Activated CD4-positive, alpha-beta memory T cell treated with anti-CD3 and anti-CD28 coated beads for 36 hours (primary cell): Measurements from ENCODE around the gene SLCO2A1. TPM values are rescaled to one million over a fixed set of nuclear protein-coding genes. Genes with fewer than 3 reads are reported as not detected.

Experiments used
- CTCF ChIA-PET: fragments of 350-600 bp; sonication (Branson Sonifier 250); formaldehyde crosslinking; loops from one replicate; lab custom pipeline; 2021; ENCODE audit warnings: antibody characterized with exemption, inconsistent platforms; lab: Charles Lee
- POLR2A ChIA-PET: fragments of 350-600 bp; sonication (Branson Sonifier 250); formaldehyde crosslinking; loops from one replicate; lab custom pipeline; 2021; ENCODE audit warnings: antibody characterized with exemption; lab: Charles Lee
- DNase-seq: peaks from one replicate; pipeline ENCODE4 v3.0.0-alpha.2; 2020
- H3K27ac Mint-ChIP-seq: one replicate; pipeline ENCODE4 v1.8.0; 2021; ENCODE audit warnings: mixed read lengths
- H3K27me3 Mint-ChIP-seq: one replicate; pipeline ENCODE4 v1.8.0; 2021; ENCODE audit warnings: mixed read lengths
- H3K36me3 Mint-ChIP-seq: one replicate; pipeline ENCODE4 v1.8.0; 2021; ENCODE audit warnings: mixed read lengths
- H3K4me1 Mint-ChIP-seq: one replicate; pipeline ENCODE4 v1.8.0; 2021; ENCODE audit warnings: low read depth, mixed read lengths
- H3K4me3 Mint-ChIP-seq: one replicate; pipeline ENCODE4 v1.8.0; 2021; ENCODE audit warnings: mild to moderate bottlenecking, mixed read lengths
- H3K9me3 Mint-ChIP-seq: one replicate; pipeline ENCODE4 v1.8.0; 2021; ENCODE audit warnings: mixed read lengths
- intact Hi-C: fragments of 100-400 bp; cut with micrococcal nuclease; formaldehyde crosslinking; loops from one replicate; pipeline ENCODE4 v1.15.1; 2023
- total RNA-seq, 2 experiments: library from RNA; stranded (reverse); gene quantifications; one replicate each; pipeline ENCODE4 v1.2.3, GENCODE V29; 2021

The SLCO2A1 gene
- total RNA-seq, 2 experiments from 2014 or later: not detected

DNA sequence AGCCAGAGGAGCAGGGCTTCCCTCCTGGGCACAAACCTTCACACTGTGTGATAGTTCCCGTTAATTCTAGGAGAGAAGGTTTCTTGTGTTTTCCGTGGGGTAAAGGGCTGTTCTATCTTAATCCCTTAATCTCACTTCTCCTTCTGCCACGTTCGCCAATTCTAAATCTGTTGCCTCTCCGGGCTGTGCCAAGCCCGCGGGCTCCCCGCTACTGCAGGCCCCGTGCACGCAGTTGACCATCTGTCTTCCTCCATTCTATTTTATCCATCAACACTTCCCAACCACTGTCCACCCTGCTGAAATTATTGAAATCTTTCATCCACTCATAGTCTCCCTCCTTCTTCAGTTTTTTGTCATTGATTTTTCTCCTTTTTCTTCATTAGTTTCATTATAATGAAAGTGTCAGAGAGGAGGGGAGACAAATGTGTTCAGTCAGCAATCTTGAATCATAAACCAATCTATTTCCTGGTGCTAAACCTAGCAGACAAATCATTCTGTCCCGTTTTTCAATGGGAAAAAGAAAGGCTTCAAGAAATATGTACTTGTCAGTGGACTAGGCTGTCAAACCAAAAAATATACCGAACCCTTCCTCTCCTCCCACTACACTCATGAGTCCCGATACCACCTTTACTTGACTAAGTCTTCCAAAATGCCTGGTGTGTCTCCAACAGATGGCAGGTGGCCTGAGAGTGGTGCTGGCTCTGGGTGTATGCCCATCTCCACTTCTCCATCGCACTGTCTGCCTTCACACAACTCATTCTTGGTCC is 39.6 kb downstream of the SLCO2A1 start:
- Mint-ChIP-seq H3K27ac (no peak overlapping the region), H3K9me3 (no peaks in the 10 kb centered on the region), H3K27me3 (peaks cover 5% of the 10 kb centered on the region), H3K36me3 (no peaks in the 10 kb centered on the region), H3K4me1 (no peaks in the 10 kb centered on the region), H3K4me3 (no peak overlapping the region)
- CTCF ChIA-PET: no interaction called here
- POLR2A ChIA-PET: no interaction called here
- no peak for DNase-seq
- intact Hi-C loops: no loop called here

DNA sequence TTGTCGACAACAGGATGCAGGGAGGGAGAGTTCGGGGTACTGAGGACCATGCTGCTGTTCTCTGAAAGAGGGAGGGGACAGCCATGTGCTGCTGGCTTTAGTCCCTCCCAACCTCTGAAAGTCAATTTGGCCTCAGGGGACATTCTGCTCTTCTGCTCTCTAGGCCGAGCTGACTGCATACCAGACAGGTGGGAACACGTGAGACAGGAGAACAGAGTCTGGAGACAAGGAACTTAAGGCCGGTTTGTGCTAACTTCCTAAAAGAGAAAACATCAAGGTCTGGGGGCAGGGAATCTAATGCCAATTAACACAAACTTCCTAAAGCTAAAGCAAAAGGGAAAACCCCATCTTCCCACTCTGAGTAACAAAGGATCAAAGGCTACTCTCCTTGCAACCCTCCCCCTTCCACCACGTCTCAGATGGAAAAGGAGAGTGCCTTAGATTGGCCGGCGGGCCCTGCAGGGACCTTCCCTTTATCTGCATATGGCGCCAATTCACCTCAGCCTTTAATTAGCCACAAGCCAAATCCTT is 41.0 kb downstream of the SLCO2A1 start:
- intact Hi-C loops: no loop called here
- POLR2A ChIA-PET: no interaction called here
- Mint-ChIP-seq H3K4me1 (no peaks in the 10 kb centered on the region), H3K36me3 (no peaks in the 10 kb centered on the region), H3K9me3 (no peaks in the 10 kb centered on the region), H3K4me3 (no peak overlapping the region), H3K27me3 (peaks cover 3% of the 10 kb centered on the region), H3K27ac (no peak overlapping the region)
- no peak for DNase-seq
- CTCF ChIA-PET: no interaction called here

DNA sequence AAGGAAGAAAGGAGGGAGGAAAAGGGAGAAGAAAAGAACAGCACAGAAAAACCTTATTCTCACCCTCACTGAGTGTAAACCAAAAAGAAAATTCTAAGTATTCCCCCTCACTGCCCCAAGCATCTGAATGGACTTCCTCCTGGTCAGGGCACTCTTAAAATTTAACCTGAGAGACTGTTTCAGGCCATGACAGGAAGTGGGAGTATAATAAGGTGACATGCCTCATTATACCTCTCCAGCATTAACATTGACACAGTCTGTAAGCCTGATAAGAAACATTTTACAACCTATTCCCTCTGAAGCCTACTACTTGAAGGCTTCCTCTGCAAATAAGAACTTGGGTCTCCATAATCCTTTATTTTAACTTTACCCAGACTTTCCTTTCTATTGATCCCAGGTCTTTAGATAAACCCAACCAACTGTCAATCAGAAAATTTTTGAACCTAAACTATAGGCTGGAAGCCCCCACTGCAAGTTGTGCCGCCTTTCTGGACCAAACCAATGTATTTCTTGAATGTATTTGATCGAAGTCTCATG is 41.7 kb downstream of the SLCO2A1 start:
- no peak for DNase-seq
- no peaks in the 10 kb centered on the region for H3K4me1 Mint-ChIP-seq
- no peaks in the 10 kb centered on the region for H3K9me3 Mint-ChIP-seq
- H3K27me3 Mint-ChIP-seq: peaks cover 1% of the 10 kb centered on the region
- CTCF ChIA-PET: no interaction called here
- no peaks in the 10 kb centered on the region for H3K36me3 Mint-ChIP-seq
- no peak overlapping the region for H3K27ac Mint-ChIP-seq
- no peak overlapping the region for H3K4me3 Mint-ChIP-seq
- intact Hi-C loops: no loop called here
- POLR2A ChIA-PET: no interaction called here

DNA sequence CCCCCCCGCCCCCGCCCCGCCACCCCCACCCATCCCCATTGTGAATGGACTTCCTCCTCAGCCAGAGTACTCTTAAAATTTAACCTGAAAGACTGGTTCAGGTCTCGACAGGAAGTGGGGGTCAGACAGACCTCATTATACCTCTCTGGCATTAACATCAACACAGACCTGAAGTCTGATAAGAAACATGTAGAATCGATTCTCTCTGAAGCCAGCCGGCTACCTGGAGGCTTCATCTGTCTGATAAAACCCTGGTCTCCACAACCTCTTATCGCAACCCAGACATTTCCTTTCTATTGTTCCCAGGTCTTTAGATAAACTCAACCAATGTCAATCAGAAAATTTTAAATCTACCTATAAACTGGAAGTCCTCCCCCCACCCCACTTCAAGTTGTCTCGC is 42.6 kb downstream of the SLCO2A1 start:
- H3K4me1 Mint-ChIP-seq: no peaks in the 10 kb centered on the region
- H3K27ac Mint-ChIP-seq: no peak overlapping the region
- H3K36me3 Mint-ChIP-seq: no peaks in the 10 kb centered on the region
- POLR2A ChIA-PET: no interaction called here
- H3K4me3 Mint-ChIP-seq: no peak overlapping the region
- CTCF ChIA-PET: no interaction called here
- DNase-seq: no peak
- H3K9me3 Mint-ChIP-seq: no peaks in the 10 kb centered on the region
- intact Hi-C loops: no loop called here
- H3K27me3 Mint-ChIP-seq: peaks cover 1% of the 10 kb centered on the region

DNA sequence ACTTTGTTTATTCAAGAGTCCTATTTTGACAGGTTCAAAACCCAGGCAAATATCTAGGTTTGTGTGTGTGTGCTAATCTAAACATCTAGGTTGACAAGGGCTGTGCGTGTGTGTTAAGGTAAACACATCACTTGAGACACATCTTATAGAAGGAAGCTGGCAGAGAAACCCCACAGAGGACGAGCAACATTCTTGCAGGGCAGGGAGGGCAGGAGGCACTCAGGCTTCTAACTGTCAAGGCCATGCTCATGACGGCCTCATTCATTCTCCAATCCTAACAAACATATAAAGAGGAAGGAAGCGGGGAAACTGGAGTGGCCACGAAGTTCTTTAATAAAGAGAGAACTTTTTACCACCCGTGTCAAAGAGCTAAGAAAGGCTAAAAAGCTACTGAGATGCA is 43.4 kb downstream of the SLCO2A1 start:
- DNase-seq: no peak
- POLR2A ChIA-PET: no interaction called here
- H3K27ac Mint-ChIP-seq: no peak overlapping the region
- intact Hi-C loops: no loop called here
- no peak overlapping the region for H3K4me3 Mint-ChIP-seq
- peaks cover 1% of the 10 kb centered on the region for H3K27me3 Mint-ChIP-seq
- H3K36me3 Mint-ChIP-seq: no peaks in the 10 kb centered on the region
- CTCF ChIA-PET: no interaction called here
- H3K4me1 Mint-ChIP-seq: no peaks in the 10 kb centered on the region
- H3K9me3 Mint-ChIP-seq: no peaks in the 10 kb centered on the region

DNA sequence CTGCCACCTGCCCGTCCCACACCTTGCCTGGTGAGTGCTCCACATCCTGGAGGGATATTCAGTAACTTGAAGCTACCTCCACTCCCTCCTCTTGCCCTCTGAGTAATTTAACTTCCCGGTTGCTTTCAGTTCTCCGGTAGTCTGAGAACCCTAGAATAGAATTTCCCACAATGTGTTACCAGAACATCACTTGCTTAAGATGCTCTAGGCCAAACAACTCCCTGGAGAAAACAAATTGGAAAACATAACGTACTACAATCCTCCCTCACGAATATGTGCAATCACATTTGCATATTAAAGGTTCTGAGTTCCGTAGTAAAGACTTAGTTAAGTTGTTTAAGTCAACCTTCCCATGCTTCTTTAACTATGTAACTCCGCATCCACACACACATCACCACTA is 44.8 kb downstream of the SLCO2A1 start:
- Mint-ChIP-seq H3K9me3 (no peaks in the 10 kb centered on the region), H3K27ac (no peak overlapping the region), H3K27me3 (peaks cover 1% of the 10 kb centered on the region), H3K4me3 (no peak overlapping the region), H3K4me1 (no peaks in the 10 kb centered on the region), H3K36me3 (no peaks in the 10 kb centered on the region)
- POLR2A ChIA-PET: no interaction called here
- intact Hi-C loops: no loop called here
- CTCF ChIA-PET: no interaction called here
- DNase-seq: no peak

DNA sequence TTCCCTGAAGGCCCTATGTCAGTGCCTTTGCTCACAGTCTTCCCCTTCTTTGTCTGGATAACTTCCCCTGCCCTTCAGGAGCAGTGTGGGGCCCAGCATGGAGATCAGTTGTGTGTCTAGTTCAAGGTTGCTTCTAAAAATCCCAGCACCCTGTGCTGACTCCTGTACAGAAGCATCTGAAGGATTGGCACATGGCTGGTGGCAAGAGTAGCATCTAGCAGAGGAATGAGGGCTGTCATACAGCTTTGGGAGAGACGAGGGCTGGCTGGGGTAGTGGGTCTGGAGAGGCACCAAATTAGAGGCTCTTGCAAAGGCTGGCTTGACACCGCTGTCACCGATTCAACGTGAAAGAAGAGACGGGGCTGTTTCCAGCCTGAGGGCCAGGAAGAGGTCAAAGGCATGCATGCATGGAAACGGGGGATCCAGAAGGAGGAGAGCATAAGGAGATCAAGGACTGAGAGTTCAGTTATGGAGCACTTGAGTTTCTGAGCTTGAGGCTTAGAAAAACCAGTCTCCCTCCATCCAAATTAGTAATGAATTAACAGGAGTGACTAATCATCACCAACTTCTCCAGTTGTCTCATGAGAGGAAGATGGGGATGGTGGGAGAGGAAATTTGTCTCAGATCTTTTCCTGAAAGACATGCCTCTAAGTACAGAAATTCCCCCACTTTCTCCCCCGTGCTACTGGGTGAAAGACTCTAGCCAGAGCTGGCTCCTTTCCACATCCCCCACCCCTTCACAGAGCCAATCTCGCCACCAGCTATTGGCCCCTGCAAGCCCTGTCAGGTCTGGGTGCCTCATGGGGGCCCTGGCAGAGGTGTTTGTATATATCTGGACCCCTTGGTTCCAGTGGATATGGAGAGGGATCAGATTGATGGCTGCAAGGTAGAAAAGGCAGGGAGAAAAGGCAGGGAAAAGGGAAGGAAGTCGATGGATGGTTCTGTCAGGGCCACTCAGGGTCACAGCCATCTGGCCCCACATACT is 45.9 kb downstream of the SLCO2A1 start:
- CTCF ChIA-PET: no interaction called here

DNA sequence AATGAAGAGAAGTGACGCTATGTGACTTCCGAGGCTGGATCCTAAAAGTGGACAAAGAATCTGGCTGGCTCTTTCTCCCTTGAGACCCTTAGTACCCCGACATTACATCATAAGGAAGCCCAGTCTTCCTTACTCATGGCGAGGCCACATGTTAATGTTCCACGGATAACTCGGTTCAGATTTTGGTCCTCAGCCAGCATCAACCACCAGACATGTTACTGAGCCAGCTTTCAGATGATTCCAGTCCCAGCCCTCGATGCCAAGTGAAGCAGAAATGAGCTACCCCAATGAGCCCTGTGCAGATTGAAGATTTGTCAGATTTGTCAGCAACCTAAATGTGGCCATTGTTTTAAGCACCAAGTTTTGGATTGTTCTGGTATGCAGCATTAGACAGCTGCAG is 46.6 kb downstream of the SLCO2A1 start:
- Mint-ChIP-seq H3K4me1 (no peaks in the 10 kb centered on the region), H3K9me3 (no peaks in the 10 kb centered on the region), H3K36me3 (no peaks in the 10 kb centered on the region), H3K27me3 (no peaks in the 10 kb centered on the region), H3K4me3 (no peak overlapping the region), H3K27ac (no peak overlapping the region)
- no peak for DNase-seq
- POLR2A ChIA-PET: no interaction called here
- intact Hi-C loops: no loop called here
- CTCF ChIA-PET: no interaction called here

More for the DNA sequence above, 45.9 kb downstream of the SLCO2A1 start:
- DNase-seq: no peak
- POLR2A ChIA-PET: no interaction called here
- Mint-ChIP-seq H3K36me3 (no peaks in the 10 kb centered on the region), H3K27ac (no peak overlapping the region), H3K9me3 (no peaks in the 10 kb centered on the region), H3K27me3 (no peaks in the 10 kb centered on the region), H3K4me3 (no peak overlapping the region), H3K4me1 (no peaks in the 10 kb centered on the region)
- intact Hi-C loops: no loop called here

DNA sequence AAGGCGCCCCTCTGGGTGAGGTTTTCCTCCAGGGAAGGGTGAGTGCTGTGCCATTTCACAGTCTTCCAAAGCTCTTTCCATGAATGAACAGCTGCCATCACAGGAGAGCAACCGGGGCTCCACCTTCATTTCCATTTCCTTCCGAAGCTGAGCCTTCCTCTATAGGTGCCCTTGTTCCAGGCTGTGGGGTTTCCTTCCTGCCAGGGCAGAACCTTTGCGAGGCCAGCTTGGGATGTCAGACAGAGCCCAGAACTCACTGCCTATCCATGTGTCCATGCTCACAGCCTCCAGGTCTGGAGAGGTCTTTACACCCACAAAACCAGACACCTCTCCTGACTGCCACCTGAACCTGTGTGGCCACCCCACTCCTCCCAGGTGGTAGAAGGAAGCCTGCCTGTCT is 49.2 kb downstream of the SLCO2A1 start:
- intact Hi-C loops: no loop called here
- Mint-ChIP-seq H3K36me3 (no peaks in the 10 kb centered on the region), H3K27me3 (no peaks in the 10 kb centered on the region), H3K27ac (no peak overlapping the region), H3K4me1 (no peaks in the 10 kb centered on the region), H3K9me3 (no peaks in the 10 kb centered on the region), H3K4me3 (no peak overlapping the region)
- ChIA-PET CTCF (no interaction called here), POLR2A (no interaction called here)
- no peak for DNase-seq

DNA sequence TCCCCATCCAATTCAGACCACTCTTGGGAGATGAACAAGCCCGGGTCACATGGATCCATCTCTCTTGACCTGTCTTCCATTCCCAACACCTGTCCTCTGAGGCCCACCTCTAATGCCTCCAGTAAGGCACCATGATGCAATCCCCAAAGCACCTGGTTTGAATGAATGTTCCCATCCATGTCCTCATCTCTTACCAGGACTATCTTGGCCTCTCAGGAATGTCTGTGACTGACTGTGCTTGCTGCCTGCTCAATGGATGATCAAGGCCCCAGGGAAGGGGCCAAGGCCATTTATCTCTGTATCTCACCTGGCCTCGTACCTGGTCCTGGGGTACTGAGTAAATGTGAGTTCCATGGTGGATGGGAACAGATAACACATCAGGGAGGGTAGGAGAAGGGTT is 49.7 kb downstream of the SLCO2A1 start:
- no peaks in the 10 kb centered on the region for H3K9me3 Mint-ChIP-seq
- no peak for DNase-seq
- ChIA-PET CTCF (no interaction called here), POLR2A (no interaction called here)
- peaks cover 2% of the 10 kb centered on the region for H3K27me3 Mint-ChIP-seq
- no peaks in the 10 kb centered on the region for H3K4me1 Mint-ChIP-seq
- intact Hi-C loops: no loop called here
- H3K36me3 Mint-ChIP-seq: no peaks in the 10 kb centered on the region
- no peak overlapping the region for H3K4me3 Mint-ChIP-seq
- H3K27ac Mint-ChIP-seq: no peak overlapping the region

DNA sequence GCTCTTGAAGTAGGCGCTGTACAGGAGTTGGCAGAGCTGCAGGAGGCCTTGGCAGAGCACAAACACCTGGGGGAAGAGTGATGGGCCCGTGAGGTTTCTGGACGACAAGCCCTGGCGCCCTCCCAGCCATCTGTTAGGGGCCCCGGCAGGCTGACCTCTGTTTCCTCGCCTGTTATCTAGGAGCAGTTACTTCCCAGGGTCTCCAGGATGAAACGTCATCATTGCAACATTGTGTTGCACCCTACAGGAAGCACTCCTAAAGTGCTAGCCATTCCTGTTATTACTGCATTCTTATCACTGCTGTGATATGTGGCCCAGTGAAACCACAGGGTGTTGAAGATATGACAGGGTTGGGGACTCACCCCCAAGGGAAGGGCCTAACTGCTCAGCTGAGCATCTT is 50.2 kb downstream of the SLCO2A1 start:
- ChIA-PET POLR2A (interaction anchor here (0.6 kb wide), 1 partner anchor 13 kb away, joined by 3 read pairs; no protein-coding TSS in a partner anchor), CTCF (no interaction called here)
- Mint-ChIP-seq H3K27me3 (peaks cover 4% of the 10 kb centered on the region), H3K9me3 (no peaks in the 10 kb centered on the region), H3K4me1 (no peaks in the 10 kb centered on the region), H3K4me3 (no peak overlapping the region), H3K36me3 (no peaks in the 10 kb centered on the region), H3K27ac (no peak overlapping the region)
- intact Hi-C loops: no loop called here
- DNase-seq: no peak

DNA sequence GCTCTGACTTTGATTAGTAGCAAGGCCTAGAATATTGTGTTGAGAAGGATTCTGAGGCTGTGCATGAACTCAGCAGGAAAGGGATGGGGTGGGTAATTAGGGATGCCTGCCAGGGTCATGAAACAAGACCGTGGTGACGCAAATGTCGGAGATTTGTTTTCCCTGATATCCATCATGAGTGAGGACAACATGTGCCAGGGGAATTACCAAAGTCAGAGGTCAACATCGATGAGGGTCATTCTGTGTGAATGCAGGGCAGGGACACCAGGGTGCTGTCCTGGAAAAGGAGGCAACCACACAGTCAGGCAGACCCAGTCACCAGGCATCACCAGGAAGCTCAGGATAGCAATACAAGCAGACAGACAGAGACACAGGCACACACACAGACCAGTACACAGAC is 52.2 kb downstream of the SLCO2A1 start:
- no peaks in the 10 kb centered on the region for H3K9me3 Mint-ChIP-seq
- H3K27ac Mint-ChIP-seq: no peak overlapping the region
- intact Hi-C loops: no loop called here
- no peak overlapping the region for H3K4me3 Mint-ChIP-seq
- DNase-seq: no peak
- H3K27me3 Mint-ChIP-seq: peaks cover 4% of the 10 kb centered on the region
- CTCF ChIA-PET: no interaction called here
- POLR2A ChIA-PET: no interaction called here
- H3K36me3 Mint-ChIP-seq: no peaks in the 10 kb centered on the region
- H3K4me1 Mint-ChIP-seq: no peaks in the 10 kb centered on the region
